Small intestine (tissue), 7 donors: Measurements from ENCODE around the gene ST8SIA3. TPM values are rescaled to one million over a fixed set of nuclear protein-coding genes. Genes with fewer than 3 reads are reported as not detected.

Source experiments
- DNase-seq, 2 donors: peaks; one replicate each; pipeline versions ENCODE4 v3.0.0 to v3.0.0-alpha.2; 2013
- FAIRE-seq: peaks from 2 replicates; lab custom pipeline; 2012; peaks lifted over from hg19 to GRCh38; lab: Jason Lieb, UNC
- H3K27ac ChIP-seq, 3 donors: one replicate each; pipeline ENCODE4 v1.5.1; 2013; ENCODE audit warnings: low read length in 2 of 3, mild to moderate bottlenecking in 2 of 3, control low read depth in 1 of 3, inconsistent platforms in 1 of 3, low read depth in 1 of 3, moderate library complexity in 1 of 3
- H3K27me3 ChIP-seq, 3 donors: one replicate each; pipeline ENCODE4 v1.6.1; 2013; ENCODE audit warnings: low read length in 3 of 3, inconsistent platforms in 1 of 3; ENCODE audit not compliant: control insufficient read depth in 3 of 3, insufficient read depth in 3 of 3
- H3K36me3 ChIP-seq, 3 donors: one replicate each; pipeline ENCODE4 v1.6.1; 2013; ENCODE audit warnings: low read length in 3 of 3, inconsistent platforms in 1 of 3, low read depth in 1 of 3, mild to moderate bottlenecking in 1 of 3, moderate library complexity in 1 of 3; ENCODE audit not compliant: control insufficient read depth in 3 of 3, insufficient read depth in 2 of 3
- H3K4me1 ChIP-seq, 3 donors: one replicate each; pipeline ENCODE4 v1.6.1; 2013; ENCODE audit warnings: low read length in 2 of 3, inconsistent platforms in 1 of 3, low read depth in 1 of 3, mild to moderate bottlenecking in 1 of 3, moderate library complexity in 1 of 3; ENCODE audit not compliant: control insufficient read depth in 3 of 3, insufficient read depth in 2 of 3
- H3K4me3 ChIP-seq, 3 donors: one replicate each; pipeline ENCODE4 v1.5.1; 2013; ENCODE audit warnings: low read length in 3 of 3, control low read depth in 1 of 3, inconsistent platforms in 1 of 3, low read depth in 1 of 3, mild to moderate bottlenecking in 1 of 3, moderate library complexity in 1 of 3
- H3K9me3 ChIP-seq, 2 donors: one replicate each; pipeline ENCODE4 v1.6.1; 2013; ENCODE audit warnings: low read depth in 1 of 2, low read length in 1 of 2; ENCODE audit not compliant: control insufficient read depth in 2 of 2, insufficient read depth in 1 of 2
- WGBS, 3 donors: extraction: QIAGEN DNeasy Blood & Tissue Kit; methylation state at CpG; one replicate each; pipeline ENCODE4 v1.1.7; 2013; 5-methylcytosine and 5-hydroxymethylcytosine counted together
- polyA plus RNA-seq, 4 donors: library from polyadenylated mRNA; stranded (reverse) in 3 of 4; unstranded in 1 of 4; fragments of 200-250 nt in 3 of 4; fragments of 120-200 nt in 1 of 4; gene quantifications; one replicate each; pipeline versions ENCODE4 v1.2.1 to v1.2.3, GENCODE V29; 2013
- donor health status: healthy with polysubstance abuse.
- donor health status: control.
- donor health status: control.
- donor health status: Bipolar disorder and iron deficiency.
- donor health status: healthy.

Gene ST8SIA3
- polyA plus RNA-seq, 4 donors, result 0.25 to 0.79 TPM; not detected in 2

- Histone ChIP-seq H3K4me3 (no peak overlapping the region), H3K4me1 (no peaks in the 10 kb centered on the region), H3K36me3 (no peaks in the 10 kb centered on the region), H3K27me3 (no peaks in the 10 kb centered on the region), H3K9me3 (no peaks in the 10 kb centered on the region), H3K27ac (no peak overlapping the region)
- WGBS, 3 donors, result 90 to 97% (median 96%) methylated on average over 2 of the region's 2 CpGs
- no peak for FAIRE-seq
- no peak for DNase-seq
These were observed 20.6 kb upstream of the ST8SIA3 start for GRCh38 chr18:57331718-57332117.

GRCh38 chr18:57333940-57334339, 18.4 kb upstream of the ST8SIA3 start:
- 65 to 87% (median 79%) methylated on average over 5 of the region's 5 CpGs for WGBS, 3 donors
- no peak for FAIRE-seq
- no peak for DNase-seq
- H3K4me3 ChIP-seq, result no peak overlapping the region
- no peak overlapping the region for H3K27ac ChIP-seq
- no peaks in the 10 kb centered on the region for H3K36me3 ChIP-seq
- H3K4me1 ChIP-seq, result no peaks in the 10 kb centered on the region
- no peaks in the 10 kb centered on the region for H3K27me3 ChIP-seq
- H3K9me3 ChIP-seq, result no peaks in the 10 kb centered on the region

GRCh38 chr18:57334383-57334782, 18.0 kb upstream of the ST8SIA3 start:
- H3K36me3 ChIP-seq, result no peaks in the 10 kb centered on the region
- 73 to 88% (median 80%) methylated on average over 6 of the region's 6 CpGs for WGBS, 3 donors

DNA sequence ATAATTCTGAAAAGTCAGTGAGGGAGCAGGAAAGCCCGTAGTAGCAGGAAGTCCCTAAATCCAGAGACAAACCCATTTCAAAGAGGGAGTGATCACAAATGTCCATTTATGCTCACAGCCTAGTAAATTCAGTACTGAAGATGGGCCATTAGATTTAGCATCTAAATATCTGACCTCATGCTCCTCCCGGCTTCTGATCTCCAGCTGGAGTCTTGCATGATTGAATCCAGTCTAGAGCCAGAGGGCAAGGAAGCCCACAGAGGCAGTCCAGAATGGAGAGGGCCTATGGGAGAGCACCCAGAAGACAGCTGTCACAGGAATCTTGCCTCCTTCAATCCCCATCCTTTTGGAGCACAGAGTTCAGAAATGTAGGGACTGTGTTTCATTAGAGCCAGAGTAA, 16.0 kb upstream of the ST8SIA3 start:
- no peak for FAIRE-seq
- no peak overlapping the region for H3K4me3 ChIP-seq
- H3K27ac ChIP-seq, result no peak overlapping the region
- no peaks in the 10 kb centered on the region for H3K4me1 ChIP-seq
- H3K36me3 ChIP-seq, result no peaks in the 10 kb centered on the region
- WGBS, 3 donors, result 80 to 91% (median 83%) methylated on average over 2 of the region's 2 CpGs
- no peaks in the 10 kb centered on the region for H3K27me3 ChIP-seq
- no peak for DNase-seq
- H3K9me3 ChIP-seq, result no peaks in the 10 kb centered on the region

More at GRCh38 chr18:57334383-57334782, 18.0 kb upstream of the ST8SIA3 start:
- Histone ChIP-seq H3K9me3 (no peaks in the 10 kb centered on the region), H3K4me1 (no peaks in the 10 kb centered on the region), H3K27me3 (no peaks in the 10 kb centered on the region), H3K4me3 (no peak overlapping the region), H3K27ac (no peak overlapping the region)
- FAIRE-seq (no peak), DNase-seq (no peak)

GRCh38 chr18:57337890-57338289, 14.5 kb upstream of the ST8SIA3 start:
- 89 to 95% (median 93%) methylated on average over 4 of the region's 4 CpGs for WGBS, 3 donors
- FAIRE-seq (no peak), DNase-seq (no peak)
- Histone ChIP-seq H3K27ac (no peak overlapping the region), H3K27me3 (no peaks in the 10 kb centered on the region), H3K9me3 (no peaks in the 10 kb centered on the region), H3K36me3 (no peaks in the 10 kb centered on the region), H3K4me3 (no peak overlapping the region), H3K4me1 (no peaks in the 10 kb centered on the region)

- no peak for FAIRE-seq
These were observed 8.5 kb upstream of the ST8SIA3 start for GRCh38 chr18:57343833-57344232.

GRCh38 chr18:57346876-57347275, 5.5 kb upstream of the ST8SIA3 start:
- no peak overlapping the region for H3K27ac ChIP-seq
- DNase-seq (no peak), FAIRE-seq (no peak)
- H3K27me3 ChIP-seq, result peaks cover 3 to 11% (median 6%) of the 10 kb centered on the region in 3 donors
- no peaks in the 10 kb centered on the region for H3K9me3 ChIP-seq
- H3K36me3 ChIP-seq, result no peaks in the 10 kb centered on the region
- H3K4me3 ChIP-seq, result no peak overlapping the region
- WGBS, 3 donors, result 93 to 98% (median 94%) methylated on average over 2 of the region's 2 CpGs
- no peaks in the 10 kb centered on the region for H3K4me1 ChIP-seq

More at GRCh38 chr18:57343833-57344232, 8.5 kb upstream of the ST8SIA3 start:
- no peaks in the 10 kb centered on the region for H3K27me3 ChIP-seq
- WGBS, 3 donors, result 60 to 88% (median 67%) methylated on average over 1 of the region's 1 CpG
- H3K27ac ChIP-seq, result no peak overlapping the region
- no peak for DNase-seq
- no peaks in the 10 kb centered on the region for H3K36me3 ChIP-seq
- H3K4me3 ChIP-seq, result no peak overlapping the region
- H3K9me3 ChIP-seq, result no peaks in the 10 kb centered on the region
- no peaks in the 10 kb centered on the region for H3K4me1 ChIP-seq

- Histone ChIP-seq H3K27me3 (peaks cover 3 to 18% (median 12%) of the 10 kb centered on the region in 3 donors), H3K4me3 (no peak overlapping the region)
These were observed 4.6 kb upstream of the ST8SIA3 start for GRCh38 chr18:57347784-57348183.

GRCh38 chr18:57352761-57353136, 392 bp downstream of the ST8SIA3 start:
- DNase-seq, result peak in 1 of 2 donors; percentile 25
- H3K4me1 ChIP-seq, result peaks cover 0 to 6% (median 4%) of the 10 kb centered on the region in 3 donors
- 4 to 6% (median 4%) methylated on average over 23 of the region's 23 CpGs for WGBS, 3 donors
- H3K27ac ChIP-seq, result peak overlapping the region in 1 of 3 donors; percentile 42
- no peaks in the 10 kb centered on the region for H3K9me3 ChIP-seq
- no peaks in the 10 kb centered on the region for H3K36me3 ChIP-seq
- H3K27me3 ChIP-seq, result peaks cover 5 to 37% (median 25%) of the 10 kb centered on the region in 3 donors
- peak overlapping the region in 1 of 3 donors; percentile 41 for H3K4me3 ChIP-seq
- FAIRE-seq, result no peak

More at GRCh38 chr18:57347784-57348183, 4.6 kb upstream of the ST8SIA3 start:
- WGBS, 3 donors, result 83 to 90% (median 86%) methylated on average over 11 of the region's 11 CpGs
- no peaks in the 10 kb centered on the region for H3K9me3 ChIP-seq
- no peak overlapping the region for H3K27ac ChIP-seq
- peaks cover 0 to 1% (median 0%) of the 10 kb centered on the region in 3 donors for H3K4me1 ChIP-seq
- FAIRE-seq (no peak), DNase-seq (no peak)
- no peaks in the 10 kb centered on the region for H3K36me3 ChIP-seq
